GM21529 (cell line): ENCODE measurements around the gene RRP15.
"Not testable (repeated sequence)": the region's sequence is repeated elsewhere in the genome, so short reads cannot be mapped to it uniquely, and the experiment has no call there.

Experiments used
- ATAC-seq: cut with Tn5 transposase; IDR thresholded peaks from one replicate; pipeline ENCODE4 v1.9.1; 2021; ENCODE audit not compliant: unreplicated experiment

The RRP15 gene

DNA sequence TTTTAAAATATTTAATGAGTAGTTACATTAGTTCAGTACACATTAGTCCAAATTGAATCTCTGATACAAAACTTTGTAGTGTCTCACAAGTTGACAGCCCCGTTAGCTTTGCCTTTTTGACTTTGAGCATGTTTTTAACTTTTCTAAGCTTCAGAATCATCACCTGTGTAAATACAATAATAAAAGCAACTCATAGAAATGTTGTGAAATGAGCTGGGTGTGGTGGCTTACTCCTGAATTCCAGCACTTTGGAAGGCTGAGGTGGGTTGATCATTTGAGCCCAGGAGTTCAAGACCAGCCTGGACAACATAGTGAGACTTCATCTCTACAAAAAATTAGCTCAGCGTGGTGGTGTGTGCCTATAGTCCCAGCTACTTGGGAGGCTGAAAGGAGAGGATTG is 11.1 kb downstream of the RRP15 start:
- ATAC-seq, result no peak

GRCh38 chr1:218297461-218297860 is 12.4 kb downstream of the RRP15 start:
- ATAC-seq, result no peak

- no peak for ATAC-seq
Observed at GRCh38 chr1:218297867-218298266, 12.8 kb downstream of the RRP15 start.

DNA sequence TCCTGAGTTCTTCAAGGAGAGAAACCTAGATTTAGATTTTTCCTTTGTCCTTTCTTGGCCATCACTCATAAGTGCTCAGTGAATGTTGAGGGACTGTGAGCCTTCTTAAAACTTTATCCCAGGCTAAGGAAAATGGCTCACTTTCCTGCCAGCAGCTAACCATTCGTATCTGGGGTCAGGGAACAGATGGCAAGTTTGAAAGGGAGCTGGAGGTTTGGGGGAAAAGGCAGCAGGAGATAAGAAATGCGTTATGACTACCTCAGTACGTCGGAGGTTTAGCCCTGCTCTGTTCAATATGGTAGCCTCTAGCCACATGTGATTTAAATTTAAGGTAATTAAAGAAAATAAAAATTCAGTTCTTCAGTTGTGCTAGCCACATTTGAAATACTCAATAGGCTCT is 13.3 kb downstream of the RRP15 start:
- ATAC-seq, result no peak

DNA sequence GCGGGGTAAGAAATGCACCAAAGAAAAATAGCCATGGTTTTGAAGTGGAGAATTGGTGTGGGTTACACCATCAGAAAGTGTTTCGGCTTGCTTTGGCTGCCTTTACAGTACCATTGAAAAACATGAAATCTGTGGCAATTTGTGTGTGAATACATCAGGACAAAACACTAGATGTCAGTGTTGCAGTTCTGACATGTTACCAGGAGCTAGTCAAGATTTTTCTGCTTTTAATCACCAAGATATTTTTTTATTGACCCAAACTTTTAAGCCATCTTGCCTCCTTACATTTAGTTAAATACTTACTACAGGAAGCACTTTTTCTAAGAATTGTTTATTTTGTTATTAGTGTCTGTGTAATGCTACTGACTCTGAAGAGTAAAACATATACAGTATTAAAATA is 14.3 kb downstream of the RRP15 start:
- ATAC-seq, result peak; percentile 57

GRCh38 chr1:218301217-218301616 is 16.1 kb downstream of the RRP15 start:
- ATAC-seq, result no peak

- no peak for ATAC-seq
Observed at GRCh38 chr1:218302155-218302554, 17.1 kb downstream of the RRP15 start.

- no peak for ATAC-seq
Observed at GRCh38 chr1:218303176-218303879, 18.2 kb downstream of the RRP15 start.

DNA sequence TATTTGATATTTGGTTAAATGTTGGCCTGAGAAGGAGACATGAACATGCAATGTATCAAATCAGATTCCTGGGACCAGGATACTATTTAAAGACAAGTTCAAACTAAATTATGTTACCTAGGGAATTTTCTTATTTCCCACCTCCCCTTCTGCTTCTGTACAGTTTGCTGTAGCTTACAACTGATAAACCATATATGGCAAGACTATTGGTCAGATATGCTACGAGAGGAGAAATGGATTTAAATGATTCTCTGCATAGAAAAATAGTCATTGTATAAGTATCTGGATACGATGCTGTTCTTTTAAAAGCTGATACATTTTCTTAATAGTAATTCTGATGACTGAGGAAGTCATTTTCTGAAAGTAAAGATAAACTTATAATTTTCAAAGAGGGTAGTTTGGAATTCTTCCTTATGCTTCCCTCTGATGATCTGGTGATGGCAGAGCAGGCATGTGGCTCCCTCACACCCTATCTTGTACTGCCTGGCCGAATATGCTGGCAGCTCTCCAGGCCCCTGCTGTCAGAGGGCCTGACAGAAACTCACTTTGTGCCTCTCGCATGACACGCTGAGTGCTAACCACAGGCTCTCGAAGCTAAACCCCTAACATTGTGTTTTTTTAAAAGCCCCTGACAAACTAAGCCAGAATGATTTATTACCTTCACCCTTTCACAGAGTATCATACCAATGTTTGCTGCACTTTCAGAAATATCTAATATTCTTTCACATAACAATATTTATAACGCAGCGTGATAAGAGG is 19.4 kb downstream of the RRP15 start:
- peak; percentile 58 for ATAC-seq

GRCh38 chr1:218305472-218306064 is 20.5 kb downstream of the RRP15 start:
- ATAC-seq, result no peak

DNA sequence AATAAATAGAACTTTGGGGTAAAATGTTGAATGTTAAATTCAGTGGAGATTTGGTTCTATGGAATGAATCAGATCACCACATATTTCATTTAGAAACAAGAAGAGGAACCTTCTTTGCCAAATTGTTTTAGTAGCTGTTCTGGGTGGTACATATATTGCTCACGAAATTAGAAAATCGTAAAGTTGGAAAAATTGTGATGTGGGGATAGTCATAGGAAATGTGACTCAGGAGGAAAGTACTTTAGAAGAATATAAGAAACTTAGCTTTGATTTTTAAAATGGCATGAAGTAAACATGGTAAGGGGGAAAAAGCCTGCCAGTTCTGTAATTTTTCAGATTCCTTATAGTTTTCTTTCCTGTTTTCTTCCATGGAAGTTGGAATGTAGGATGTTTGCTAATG is 27.4 kb downstream of the RRP15 start:
- ATAC-seq, result no peak

- ATAC-seq, result no peak
Observed at GRCh38 chr1:218314316-218314715, 29.2 kb downstream of the RRP15 start.

- no peak for ATAC-seq
Observed at GRCh38 chr1:218315638-218316037, 30.5 kb downstream of the RRP15 start.

- ATAC-seq, result no peak
Observed at GRCh38 chr1:218317061-218317460, 32.0 kb downstream of the RRP15 start.

DNA sequence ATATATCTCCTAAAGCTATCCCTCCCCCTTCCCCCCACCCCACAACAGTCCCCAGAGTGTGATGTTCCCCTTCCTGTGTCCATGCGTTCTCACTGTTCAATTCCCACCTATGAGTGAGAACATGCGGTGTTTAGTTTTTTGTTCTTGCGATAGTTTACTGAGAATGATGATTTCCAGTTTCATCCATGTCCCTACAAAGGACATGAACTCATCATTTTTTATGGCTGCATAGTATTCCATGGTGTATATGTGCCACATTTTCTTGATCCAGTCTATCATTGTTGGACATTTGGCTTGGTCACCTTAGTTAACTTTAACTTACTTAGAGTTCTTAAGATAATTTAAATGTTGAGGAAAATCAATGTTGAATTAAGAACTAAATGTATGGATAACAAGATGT is 35.1 kb downstream of the RRP15 start:
- not testable (repeated sequence) for ATAC-seq

DNA sequence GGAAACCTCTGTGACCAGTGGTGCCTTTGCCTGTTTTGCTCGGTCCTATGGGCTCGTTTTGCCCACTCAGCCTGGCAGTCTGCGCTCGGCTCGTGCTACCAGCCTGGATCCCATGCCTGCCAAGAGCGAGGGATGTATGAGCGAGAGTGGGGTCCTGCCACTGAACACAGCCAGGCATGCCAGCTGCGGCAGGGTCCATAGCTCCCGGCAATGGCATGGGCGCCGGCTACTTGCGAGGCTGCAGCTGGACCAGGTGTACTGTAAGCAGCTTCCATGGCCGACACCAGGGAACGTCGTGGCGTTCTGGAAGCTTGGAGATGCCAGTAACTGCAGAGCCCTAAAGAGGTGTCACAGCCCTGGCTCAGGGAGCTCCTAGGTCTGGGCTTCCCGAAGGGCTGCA is 37.7 kb downstream of the RRP15 start:
- ATAC-seq, result no peak

- ATAC-seq, result no peak
Observed at GRCh38 chr1:218323568-218324225, 38.6 kb downstream of the RRP15 start.

DNA sequence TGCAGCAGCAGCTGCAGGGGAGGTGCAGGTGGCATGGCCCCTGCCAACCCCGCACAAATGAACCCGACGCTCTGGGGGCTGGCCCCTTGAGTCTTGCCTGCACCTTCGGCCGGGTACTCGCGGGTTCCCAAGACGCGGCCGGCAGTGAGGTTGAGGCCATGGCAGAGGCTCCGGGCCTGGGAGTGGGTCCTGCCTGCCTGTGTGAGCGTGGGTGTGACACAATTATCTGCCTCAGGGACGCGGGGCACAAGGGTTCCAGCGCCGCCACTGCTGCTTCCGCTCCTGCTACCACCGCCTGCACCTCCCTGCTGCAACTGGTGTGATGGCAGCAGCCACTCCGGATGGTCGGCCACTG is 39.1 kb downstream of the RRP15 start:
- ATAC-seq, result no peak

DNA sequence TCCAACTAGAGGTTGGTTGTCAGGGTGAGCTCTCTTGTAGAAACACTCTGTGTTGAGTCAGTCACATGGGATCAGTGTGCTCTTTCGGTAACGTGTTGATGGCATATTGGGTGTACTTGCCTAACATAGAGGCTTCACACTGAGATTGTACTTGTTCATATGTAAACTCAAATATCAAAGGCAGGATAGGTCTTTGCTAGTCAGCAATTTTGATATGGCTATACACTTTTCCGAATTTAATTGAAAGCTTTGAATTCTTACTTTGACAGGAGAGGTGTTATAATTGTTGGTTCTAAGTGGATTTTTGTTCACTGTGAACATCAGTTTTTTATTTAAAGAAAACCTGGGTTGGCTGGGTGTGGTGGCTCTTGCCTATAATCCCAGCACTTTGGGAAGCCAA is 43.7 kb downstream of the RRP15 start:
- no peak for ATAC-seq

- peak; percentile 62 for ATAC-seq
Observed at GRCh38 chr1:218330043-218330623, 45.0 kb downstream of the RRP15 start.

DNA sequence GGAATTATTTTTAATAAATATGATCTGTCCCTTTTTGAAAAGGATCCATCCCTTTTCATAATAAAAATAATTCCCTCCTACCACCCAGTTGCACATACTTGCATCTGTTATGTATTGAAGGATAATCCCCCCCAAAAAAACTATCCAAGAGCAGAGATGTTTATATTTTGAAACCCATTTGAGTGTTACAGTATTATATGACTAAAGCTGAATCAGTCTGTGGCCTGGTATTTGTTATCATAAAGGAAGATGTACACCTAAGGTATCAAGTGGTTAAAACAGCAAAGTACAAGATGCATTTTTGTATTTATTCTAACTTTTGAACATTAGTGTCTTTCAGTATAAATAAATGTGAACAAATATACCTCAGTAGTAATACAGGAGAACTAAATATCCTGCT is 47.3 kb downstream of the RRP15 start:
- ATAC-seq, result no peak
